ENCODE measurements around the gene TRAPPC8.

GRCh38 chr18:31941010-31941809 is 1.7 kb downstream of the TRAPPC8 start:
- TF ChIP-seq CTCF (IDR thresholded peaks at IDR 0.05) (no peak), POLR2A (IDR thresholded peaks at IDR 0.05) (no peak)
